Stimulated activated CD4-positive, alpha-beta T cell treated with anti-CD3 and anti-CD28 coated beads, Interleukin-4, amount 100 ng/mL, for 48 hours (primary cell): ENCODE data around the gene KAT2B.

Experiments
- DNase-seq, 2 donors: peaks; one replicate each; pipeline ENCODE4 v3.0.0-alpha.2; 2020; ENCODE audit warnings: low read depth in 2 of 2

The KAT2B gene

DNA sequence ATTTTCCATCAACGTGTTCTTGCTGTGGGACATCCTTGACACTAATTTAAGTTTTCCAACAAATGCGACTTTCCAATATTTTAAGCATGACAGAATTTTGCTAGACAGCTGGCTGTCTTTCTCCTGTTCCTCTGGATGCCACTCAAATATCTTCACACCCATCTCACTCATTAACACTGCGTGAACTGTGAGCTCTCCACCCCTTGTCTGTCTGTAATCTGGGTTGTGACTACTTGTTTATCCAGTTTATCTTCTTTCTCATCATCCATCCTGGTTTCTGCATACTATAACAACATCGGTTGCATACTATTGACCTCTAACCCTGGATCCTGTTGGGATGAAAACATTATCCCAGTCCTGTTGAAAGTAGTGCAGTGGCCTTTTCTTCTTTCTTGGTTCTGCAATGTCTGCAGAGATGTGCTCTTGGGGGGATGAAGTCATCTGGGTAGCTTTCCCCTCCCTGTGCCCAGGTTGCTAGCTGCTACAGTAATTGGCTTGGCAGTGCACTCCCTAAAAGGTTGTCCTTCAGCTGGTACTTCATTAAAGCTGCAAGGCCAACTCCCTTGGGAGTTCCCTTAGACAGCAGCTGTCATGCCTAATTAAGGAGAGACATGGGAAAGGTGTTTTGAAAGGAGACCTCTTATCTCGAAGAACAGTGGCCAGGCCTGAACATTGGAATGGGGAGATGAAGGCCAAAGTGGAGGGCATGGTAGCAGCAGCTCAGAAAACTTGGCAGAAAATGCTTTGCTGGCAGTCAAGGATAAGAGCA lies 24.7 kb downstream of the KAT2B start:
- DNase-seq: no peak

DNA sequence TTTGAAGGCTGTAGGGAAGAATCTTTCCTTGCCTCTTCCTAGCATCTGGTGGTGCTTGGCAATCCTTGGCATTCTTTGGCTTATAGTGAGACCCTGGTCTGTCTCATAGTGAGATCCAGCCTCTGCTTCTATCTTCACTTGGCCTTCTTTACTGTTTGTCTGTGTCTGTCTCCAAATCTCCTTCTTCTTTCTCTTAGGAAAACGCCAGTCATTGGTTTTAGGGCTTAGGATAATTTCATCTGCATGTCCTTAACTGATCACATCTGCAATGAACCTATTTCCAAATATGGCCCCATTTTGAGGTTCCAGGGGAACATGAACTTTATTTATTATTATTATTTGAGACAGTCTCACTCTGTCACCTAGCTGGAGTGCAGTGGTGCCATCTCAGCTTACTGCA lies 25.8 kb downstream of the KAT2B start:
- DNase-seq: no peak

DNA sequence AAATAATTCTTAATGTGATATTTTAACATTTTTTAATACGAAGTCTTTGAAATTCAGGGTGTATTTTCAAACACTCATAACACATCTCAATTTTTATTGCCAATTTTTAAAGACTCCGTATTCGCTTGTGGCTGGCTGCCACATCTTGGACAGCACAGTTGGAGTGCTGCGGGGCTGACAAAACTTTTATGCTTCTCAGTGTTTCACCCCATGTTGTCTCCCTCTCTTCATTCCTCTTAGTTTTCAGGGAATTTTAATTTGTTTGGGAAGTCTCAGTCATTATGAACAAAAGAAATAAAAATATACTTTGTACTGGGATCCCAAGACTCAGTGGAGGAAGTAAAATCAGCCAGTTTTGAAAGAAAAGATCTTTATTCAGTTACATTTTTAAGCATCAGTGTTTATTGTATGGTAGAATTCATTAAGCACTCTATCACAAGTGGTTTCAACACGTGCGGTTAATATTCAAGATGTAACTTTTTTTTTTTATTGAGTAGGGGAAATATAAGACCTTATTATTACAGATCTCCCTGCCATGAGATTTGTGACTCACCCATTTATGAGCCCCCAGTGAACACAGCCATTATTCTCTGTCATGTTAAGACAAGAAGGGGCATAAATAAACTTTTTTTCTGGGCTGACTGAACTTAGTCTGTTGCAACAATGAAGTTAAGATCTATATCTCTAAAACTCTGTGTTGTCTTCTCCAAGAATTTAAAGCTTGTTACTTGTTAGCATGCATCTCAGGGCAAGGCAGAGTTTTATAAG lies 26.8 kb downstream of the KAT2B start:
- DNase-seq: no peak

GRCh38 chr3:20068512-20069177 lies 28.4 kb downstream of the KAT2B start:
- DNase-seq: no peak

GRCh38 chr3:20069178-20069532 lies 28.9 kb downstream of the KAT2B start:
- no peak for DNase-seq

GRCh38 chr3:20071175-20071574 lies 30.9 kb downstream of the KAT2B start:
- no peak for DNase-seq

DNA sequence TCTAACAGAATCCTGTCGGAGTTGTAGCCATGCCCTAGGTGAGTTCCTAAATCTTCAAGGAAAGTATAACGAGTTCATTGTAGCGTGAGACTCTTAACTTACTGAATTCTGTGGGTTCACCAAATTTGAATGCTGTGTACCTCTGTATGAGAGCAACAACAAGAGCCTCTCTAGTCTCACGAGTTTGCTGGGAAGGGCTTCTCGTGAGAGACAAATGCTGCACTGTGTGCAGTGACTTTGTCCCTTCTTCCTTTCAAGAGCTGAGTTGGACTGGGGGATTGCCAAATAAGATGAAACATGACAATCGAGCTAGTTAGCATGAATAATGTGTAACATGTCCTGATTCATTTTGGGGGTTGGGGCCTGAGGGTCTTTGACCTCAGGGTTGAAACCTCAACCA lies 32.2 kb downstream of the KAT2B start:
- no peak for DNase-seq

DNA sequence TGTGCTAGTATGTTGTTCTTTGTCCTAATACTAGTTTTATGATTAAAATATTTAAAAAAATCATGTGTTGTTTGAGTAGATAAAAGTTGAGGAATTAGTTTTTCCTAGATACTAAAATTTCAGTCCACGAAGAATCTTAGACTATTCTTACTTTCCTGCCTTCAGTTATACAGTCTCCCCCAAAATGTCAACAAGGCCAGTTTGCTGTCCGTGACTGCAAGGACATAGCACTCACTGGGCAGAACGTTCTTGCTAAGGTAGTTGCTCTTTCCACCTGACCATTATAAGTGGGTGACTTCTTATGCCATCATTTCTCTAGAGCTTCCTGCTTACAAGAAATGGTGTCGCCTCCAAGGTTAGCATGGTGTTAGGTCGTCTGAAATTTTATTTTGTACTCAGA lies 32.8 kb downstream of the KAT2B start:
- DNase-seq: no peak

- DNase-seq: no peak
These were observed 33.4 kb downstream of the KAT2B start for GRCh38 chr3:20073683-20074082.

- no peak for DNase-seq
These were observed 34.2 kb downstream of the KAT2B start for GRCh38 chr3:20074226-20075063.

- DNase-seq: no peak
These were observed 35.0 kb downstream of the KAT2B start for GRCh38 chr3:20075197-20075596.

DNA sequence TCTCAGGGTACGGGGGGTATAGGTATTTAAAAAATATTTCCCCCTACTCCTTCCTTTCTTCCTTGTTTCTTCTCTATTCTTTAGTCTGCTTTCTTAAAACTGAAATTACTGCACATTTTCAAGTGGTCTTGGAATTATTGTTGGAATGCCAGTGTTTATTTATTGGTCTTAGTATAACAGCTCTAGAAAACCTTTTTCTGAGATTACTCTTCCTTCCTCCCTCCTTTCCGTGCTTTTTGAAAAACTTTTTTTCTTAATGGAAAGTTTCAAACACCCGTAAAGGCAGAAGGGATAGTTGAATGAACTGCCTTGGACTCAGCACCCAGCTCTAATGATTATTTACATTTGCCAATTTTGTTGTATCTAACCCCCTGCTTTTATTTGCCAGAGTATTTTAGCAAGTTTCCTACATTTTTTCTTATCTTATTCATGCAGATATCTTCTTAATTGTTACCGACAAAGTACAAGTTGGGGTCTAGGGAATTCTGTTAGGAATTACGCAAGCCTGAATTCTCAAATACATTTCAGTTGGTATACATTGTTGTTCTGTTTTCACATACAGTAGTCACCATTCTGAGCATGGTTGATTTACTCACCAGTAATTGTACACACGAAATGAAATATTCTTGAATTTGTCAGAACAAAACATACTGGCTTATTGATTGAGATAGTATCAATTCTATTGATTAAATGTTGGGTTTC lies 36.2 kb downstream of the KAT2B start:
- no peak for DNase-seq

GRCh38 chr3:20077068-20077467 lies 36.8 kb downstream of the KAT2B start:
- no peak for DNase-seq

DNA sequence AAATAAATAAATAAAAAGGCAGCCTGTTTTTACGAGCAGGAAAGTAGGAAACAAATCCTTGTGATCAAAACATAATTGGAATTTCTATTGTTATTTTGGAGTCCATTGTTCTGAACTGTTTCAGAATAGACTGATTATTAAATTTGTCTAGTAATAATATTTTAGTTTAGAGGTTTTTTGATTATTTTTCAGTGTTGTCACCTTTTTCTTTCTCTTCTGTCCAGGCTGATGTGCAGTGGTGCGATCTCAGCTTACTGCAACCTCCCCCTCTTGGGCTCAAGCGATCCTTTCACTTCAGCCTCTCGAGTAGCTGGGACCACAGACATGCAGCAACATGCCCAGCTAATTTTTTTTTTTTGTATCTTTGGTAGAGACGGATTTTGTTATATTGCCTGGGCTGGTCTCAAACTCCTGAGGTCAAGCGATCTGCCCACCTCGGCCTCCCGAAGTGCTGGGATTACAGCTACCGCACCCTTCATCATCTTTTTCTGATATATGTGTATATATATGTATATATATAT lies 38.0 kb downstream of the KAT2B start:
- DNase-seq: no peak

DNA sequence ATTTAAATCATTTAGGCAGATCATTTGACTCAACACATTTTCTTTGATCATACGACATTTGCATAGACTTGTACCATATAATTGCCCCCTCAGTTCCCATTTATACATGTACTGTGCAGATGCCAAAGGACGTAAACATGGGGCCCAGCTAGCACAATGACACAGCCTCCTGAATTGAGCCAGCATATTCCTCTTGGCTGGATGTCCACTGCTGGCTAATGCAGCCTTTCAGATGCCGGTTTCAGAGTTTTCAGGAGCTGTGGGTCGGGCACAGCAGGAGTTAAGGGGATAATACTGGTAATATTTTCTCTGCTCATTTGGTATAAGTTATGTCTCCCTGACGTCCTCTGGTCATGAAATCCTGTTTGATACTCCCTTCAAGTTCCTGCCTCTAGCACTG lies 39.4 kb downstream of the KAT2B start:
- no peak for DNase-seq

- DNase-seq: no peak
These were observed 40.8 kb downstream of the KAT2B start for GRCh38 chr3:20080956-20081554.

- DNase-seq: no peak
These were observed 43.0 kb downstream of the KAT2B start for GRCh38 chr3:20083253-20083652.

DNA sequence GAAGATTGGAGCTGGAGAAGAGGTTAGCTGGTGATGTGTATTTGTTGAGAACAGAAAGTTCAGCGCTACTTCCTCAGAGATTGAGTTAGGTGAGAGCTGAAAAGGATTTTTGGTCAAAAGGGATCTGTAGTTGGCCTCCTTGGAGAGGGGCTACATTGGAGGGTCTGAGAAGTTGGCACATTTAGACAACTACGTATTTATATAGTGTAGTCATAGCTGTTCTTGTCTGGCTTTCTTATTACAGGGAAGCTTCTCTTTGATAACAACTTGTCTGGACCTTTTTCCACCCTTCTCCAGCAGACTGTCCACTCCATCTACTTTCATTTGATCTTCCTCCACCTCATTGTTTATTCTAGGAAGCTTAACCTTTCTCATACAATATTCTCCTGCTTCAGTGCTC lies 43.7 kb downstream of the KAT2B start:
- no peak for DNase-seq

GRCh38 chr3:20091331-20092047 lies 51.2 kb downstream of the KAT2B start:
- no peak for DNase-seq

DNA sequence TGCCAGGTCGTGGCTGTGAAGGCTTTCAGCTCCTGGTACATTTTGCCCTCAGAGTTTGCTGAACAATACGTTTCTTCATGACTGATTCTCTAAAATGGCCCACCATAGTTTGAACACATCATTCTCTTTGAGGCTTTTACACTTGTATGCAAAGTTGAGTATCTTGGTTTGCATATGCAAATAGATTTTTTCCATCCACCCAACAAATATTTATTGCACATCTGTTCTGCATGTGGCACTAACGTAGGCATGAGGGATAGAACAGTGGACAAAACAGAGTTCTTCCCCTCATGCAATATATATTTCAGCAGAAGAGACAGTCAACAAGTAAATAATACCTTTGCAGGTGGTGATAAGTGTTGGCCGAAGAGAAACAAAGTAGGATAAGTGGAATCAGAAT lies 55.2 kb downstream of the KAT2B start:
- DNase-seq: no peak
